Ishikawa (cell line): ENCODE data around the gene FGD5.

ENCODE experiments used
- CREB1 ChIP-seq: IDR thresholded peaks from 2 replicates; pipeline ENCODE4 v1.6.1; 2012; ENCODE audit warnings: low read depth
- EP300 ChIP-seq: IDR thresholded peaks from 2 replicates; pipeline ENCODE4 v1.6.1; 2012; ENCODE audit warnings: borderline replicate concordance
- MAX ChIP-seq: IDR thresholded peaks from 2 replicates; pipeline ENCODE4 v1.6.1; 2012
- REST ChIP-seq: IDR thresholded peaks from 2 replicates; pipeline ENCODE4 v1.6.1; 2012; ENCODE audit warnings: low read depth, mild to moderate bottlenecking

GRCh38 chr3:14884665-14885064 is 65.9 kb downstream of the FGD5 start:
- TF ChIP-seq EP300 = no peak
- TF ChIP-seq MAX = no peak
- TF ChIP-seq REST = no peak
- TF ChIP-seq CREB1 = no peak
